Measurements from ENCODE around the gene ULBP2.
"Not testable (repeated sequence)": the region's sequence is repeated elsewhere in the genome, so short reads cannot be mapped to it uniquely, and the experiment has no call there.

Gene ULBP2

GRCh38 chr6:149951626-149952025, 9.8 kb downstream of the ULBP2 start:
- no peak for DNase-seq (ENCODE audit: low read depth)

DNA sequence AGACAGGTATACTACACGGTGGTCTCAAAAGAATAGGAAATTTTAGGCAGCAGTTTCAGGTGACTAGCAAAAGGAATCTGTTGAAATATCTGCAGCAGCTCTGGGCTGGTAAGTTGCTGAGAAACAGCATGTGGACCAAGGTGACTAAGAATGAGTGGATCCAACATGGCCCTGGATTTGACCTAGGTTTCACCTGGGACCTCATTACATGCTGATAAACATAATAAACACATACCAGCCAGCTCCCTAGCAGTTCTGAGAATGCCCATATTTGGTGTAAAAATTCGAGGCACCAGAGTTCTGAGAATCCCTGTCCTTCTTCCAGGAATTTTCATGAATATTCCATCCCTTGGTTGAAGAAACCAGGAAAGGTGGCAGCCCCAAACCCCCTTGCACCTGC, 11.6 kb downstream of the ULBP2 start:
- DNase-seq (ENCODE audit: low read depth), result not testable (repeated sequence)

DNA sequence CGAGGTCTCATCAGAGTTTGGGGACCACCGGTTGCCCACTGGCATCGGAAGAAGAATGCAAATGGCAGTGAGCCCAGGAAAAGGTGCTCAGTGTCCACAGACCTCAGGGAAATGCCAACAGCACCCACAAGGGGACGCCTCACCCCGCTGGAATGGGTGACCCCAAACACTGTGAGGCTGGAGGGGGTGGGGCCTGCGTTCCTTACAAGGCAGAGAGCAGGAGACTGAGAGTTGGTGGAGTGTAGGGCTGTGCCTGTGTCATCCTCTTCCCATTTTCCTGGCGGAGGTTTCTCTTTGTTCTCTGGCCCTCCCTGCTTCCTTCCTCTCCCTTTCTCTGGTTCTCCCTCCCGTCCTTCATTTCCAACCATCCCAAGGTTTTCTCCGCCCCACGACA, 12.1 kb downstream of the ULBP2 start:
- DNase-seq (ENCODE audit: low read depth), result not testable (repeated sequence)

- DNase-seq (ENCODE audit: low read depth), result not testable (repeated sequence)
Observed at GRCh38 chr6:149954328-149954983, 12.6 kb downstream of the ULBP2 start.

GRCh38 chr6:149954984-149955653, 13.3 kb downstream of the ULBP2 start:
- DNase-seq (ENCODE audit: low read depth), result not testable (repeated sequence)

GRCh38 chr6:149955654-149956317, 14.0 kb downstream of the ULBP2 start:
- not testable (repeated sequence) for DNase-seq (ENCODE audit: low read depth)

GRCh38 chr6:149958124-149958523, 16.3 kb downstream of the ULBP2 start:
- not testable (repeated sequence) for DNase-seq (ENCODE audit: low read depth)

GRCh38 chr6:149959806-149960205, 18.0 kb downstream of the ULBP2 start:
- not testable (repeated sequence) for DNase-seq (ENCODE audit: low read depth)

DNA sequence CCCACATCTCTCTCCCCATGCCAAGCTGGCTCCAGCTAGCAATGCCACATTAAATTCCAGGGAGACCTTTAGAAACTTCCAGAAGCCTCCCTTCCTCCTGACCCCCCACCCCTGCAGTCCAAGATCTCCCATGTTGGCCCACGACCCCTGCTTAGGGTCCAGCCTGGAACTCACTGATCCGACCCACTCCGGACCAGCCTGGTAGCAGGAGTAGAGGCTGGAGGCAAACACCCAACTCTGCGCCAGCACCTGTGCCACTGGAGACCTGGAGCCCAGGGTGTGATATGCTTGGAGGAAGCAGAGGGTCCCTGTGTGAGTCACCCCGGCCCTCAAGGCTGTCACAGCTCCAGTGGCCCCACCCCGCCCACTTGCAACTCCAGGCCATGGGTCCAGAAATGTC, 18.7 kb downstream of the ULBP2 start:
- no peak for DNase-seq (ENCODE audit: low read depth)

DNA sequence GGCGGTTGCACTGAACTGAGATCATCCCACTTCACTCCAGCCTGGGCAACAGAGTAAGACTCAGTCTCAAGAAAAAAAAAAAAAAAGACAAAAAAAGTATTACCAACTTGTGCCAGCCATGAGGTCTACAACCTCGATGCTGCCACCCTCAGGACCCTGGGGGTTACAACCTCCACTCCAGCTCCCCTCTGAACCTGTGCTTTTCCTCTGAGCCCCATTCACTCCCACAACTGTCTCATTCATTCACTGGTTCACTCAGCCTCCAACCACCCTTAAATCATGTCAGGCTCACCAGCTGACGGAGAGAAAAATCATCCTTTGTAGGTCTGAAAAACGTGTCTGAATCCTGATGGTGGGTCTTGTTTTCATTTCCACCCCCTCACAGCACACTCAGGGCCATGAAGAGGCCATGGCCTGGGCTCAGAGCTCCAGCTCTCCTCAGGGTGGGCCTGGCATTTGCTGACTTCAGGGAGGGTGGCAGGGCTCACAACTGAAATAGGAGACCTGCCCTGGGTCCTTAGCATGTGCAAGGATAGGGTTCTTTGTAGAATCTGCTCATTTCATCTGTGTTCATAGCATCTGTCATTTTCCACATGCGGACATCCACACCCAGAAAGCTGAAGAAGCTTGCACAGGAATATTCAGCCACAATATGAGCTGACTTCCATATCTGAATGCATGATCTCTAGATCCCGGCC, 20.1 kb downstream of the ULBP2 start:
- no peak for DNase-seq (ENCODE audit: low read depth)

- no peak for DNase-seq (ENCODE audit: low read depth)
Observed at GRCh38 chr6:149962461-149963211, 20.8 kb downstream of the ULBP2 start.

- no peak for DNase-seq (ENCODE audit: low read depth)
Observed at GRCh38 chr6:149963212-149963461, 21.3 kb downstream of the ULBP2 start.

DNA sequence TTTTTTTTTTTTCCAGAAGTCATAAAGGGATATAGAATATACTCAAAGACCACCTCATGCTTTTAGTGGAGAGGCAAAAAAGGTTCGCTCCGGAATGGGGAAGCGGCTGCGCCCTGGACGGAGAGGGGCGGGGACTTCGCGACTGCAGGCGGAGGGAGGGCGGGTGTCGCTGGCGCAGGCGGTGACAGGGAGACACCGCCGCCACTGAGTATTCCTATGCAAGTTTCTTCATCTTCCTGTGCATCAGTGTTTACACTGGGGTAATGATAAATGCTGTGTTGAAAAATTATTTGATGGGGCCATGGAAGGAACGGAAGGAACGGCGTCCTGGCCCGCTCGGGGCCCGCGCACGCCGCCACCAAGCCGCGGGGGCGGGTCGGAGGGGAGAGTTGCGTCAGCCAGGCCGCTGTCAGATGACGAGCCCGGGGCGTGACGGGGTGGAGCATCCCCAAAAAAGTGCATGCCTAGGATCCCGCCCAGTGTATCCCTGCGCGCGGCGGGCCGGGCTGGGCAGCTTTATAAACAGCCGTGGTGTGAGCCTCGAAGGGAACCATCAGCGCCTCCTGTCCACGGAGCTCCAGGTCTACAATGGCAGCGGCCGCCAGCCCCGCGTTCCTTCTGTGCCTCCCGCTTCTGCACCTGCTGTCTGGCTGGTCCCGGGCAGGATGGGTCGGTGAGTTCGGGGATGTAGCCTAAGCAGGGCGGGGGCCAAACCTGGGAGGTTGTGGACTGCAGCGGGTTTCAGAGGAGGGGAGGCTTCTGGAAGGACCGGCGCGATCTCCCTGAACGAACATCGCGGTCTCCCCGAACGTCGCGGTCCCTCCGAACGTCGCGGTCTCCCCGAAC, 21.9 kb downstream of the ULBP2 start, which contains the start of gene ULBP1:
TSS of gene ULBP1 (plus strand) at position 482 of the 846 bp plus-strand sequence. CDS start at position 589, 107 bp downstream.
- DNase-seq (ENCODE audit: low read depth), result peak; percentile 51

- DNase-seq (ENCODE audit: low read depth), result no peak
Observed at GRCh38 chr6:149964308-149965193, 22.7 kb downstream of the ULBP2 start.

DNA sequence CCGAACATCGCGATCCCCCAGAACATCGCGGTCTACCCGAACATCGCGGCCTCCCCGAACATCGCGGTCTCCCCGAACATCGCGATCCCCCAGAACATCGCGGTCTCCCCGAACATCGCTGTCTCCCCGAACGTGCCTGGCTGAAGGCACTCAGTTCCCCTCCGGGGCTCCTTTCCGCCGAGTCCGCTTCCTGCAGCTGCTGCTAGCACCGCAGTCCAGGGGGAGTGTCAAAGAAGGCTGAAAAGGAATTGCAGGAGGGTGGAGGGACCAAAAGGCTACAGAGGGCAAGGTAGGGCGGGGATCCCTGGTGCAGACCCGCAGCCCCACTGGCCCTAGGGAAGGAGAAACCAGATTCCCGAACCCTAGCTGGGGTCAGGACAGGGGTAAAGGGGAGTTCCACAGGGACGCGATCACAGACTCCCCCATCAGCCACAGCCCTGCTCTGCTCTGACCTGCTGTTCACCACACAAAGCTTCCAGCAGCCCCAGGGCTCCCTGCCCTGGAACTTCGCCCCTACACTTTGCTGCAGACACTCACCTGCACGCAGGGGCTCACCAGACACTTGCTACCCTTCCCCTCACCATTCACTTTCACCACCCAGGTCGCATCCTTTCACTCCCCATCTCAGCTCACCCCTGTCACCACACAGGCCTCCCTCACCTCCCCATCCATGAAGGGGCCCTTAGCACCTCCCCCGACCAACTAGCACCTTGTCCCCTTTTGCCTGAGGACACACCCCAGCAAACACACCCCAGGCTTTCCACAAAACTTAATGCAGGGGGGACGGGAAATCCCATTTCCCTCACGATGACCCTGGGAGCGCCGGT, 23.6 kb downstream of the ULBP2 start:
- DNase-seq (ENCODE audit: low read depth), result no peak

DNA sequence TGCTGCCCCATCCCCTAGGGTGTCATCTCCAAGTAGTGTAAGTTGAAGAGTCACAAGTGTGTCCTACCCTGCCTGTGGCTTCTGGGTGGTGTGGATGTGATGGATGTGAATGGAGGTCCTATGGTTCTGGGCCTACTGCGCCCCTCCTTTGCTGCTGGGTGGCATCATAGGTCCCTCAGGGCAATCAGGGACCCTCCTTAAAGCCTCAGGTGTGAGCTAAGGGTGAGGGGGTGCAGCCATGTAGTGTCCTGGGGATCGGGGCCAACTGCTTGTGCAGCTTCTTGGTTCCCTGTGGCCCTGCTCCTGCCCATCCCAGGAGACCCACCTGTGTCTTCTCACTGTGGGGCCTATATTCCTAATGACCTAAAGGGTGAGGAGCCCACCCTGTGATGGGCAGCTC, 24.5 kb downstream of the ULBP2 start:
- DNase-seq (ENCODE audit: low read depth), result not testable (repeated sequence)

DNA sequence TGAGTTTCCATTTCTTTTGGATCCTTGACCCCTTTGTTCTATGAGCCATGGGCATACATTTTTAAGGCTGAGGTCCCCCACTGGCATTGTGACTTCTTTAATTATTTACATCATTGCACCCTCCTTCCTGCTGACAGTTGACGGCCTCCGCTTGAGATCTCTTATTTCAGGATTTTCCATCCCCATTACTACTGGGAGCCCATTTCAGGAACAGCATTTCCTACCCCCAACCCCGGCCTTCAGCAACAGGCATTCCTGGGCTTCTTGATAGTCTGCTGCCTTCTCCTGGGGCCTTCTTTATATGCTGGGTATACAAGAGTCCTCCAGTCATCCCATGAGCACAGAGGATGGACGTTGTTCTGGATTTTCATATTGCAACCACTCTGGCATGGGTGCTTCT, 25.8 kb downstream of the ULBP2 start:
- no peak for DNase-seq (ENCODE audit: low read depth)

DNA sequence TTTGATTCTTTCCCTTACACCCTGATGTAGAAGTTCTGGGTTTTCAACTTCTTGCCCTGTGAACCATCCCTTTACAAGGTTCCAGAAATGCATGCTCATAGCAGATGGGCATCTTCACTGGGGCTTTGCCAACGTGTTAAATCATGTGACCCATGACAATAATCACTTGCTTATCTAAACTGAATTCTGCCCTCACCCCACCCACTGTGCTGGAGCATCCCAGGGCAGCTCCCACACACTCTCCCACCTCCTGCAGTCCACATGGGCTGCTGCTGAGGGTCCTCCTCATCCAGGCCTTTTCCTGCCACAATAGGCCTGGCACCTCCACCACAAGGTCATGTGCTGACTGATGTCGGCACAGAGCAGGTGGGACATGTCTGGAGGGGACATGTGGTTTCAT, 26.2 kb downstream of the ULBP2 start:
- not testable (repeated sequence) for DNase-seq (ENCODE audit: low read depth)

DNA sequence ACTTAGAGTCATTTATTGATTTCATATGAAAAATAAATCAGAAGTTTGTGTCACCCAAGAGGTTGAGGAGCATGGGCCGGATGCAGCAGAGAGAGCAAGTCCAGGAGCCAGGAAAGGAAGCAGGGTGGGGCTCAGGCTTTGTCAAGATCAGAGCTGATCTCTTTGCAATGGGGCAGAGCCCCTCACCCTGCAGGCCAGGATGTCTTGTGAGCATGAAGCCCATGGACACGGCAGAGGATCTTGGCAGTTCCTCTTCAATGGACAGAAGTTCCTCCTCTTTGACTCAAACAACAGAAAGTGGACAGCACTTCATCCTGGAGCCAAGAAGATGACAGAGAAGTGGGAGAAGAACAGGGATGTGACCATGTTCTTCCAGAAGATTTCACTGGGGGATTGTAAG, 27.1 kb downstream of the ULBP2 start:
- DNase-seq (ENCODE audit: low read depth), result not testable (repeated sequence)
